Panc1 (cell line): ENCODE measurements around the gene LRP11. TPM values are rescaled to one million over a fixed set of nuclear protein-coding genes. Genes with fewer than 3 reads are reported as not detected.

Source experiments
- ATAC-seq: fragments of 200-7000 bp; cut with Tn5 transposase; 2 replicates; pipeline ENCODE4 v1.9.1; 2020; ENCODE audit warnings: mild to moderate bottlenecking, moderate library complexity
- BruUV-seq: library from RNA; stranded (reverse); fragments of 400-500 nt; replicated peaks from 2 replicates; lab custom pipeline; 2021; lab: Mats Ljungman, UMichigan
- CTCF ChIA-PET: fragments of 300-600 bp; sonication (Branson Sonifier 250); formaldehyde crosslinking; loops from one replicate; lab custom pipeline; 2022; ENCODE audit warnings: antibody characterized with exemption; lab: Charles Lee
- POLR2A ChIA-PET: fragments of 300-600 bp; sonication (Branson Sonifier 250); formaldehyde crosslinking; loops from one replicate; lab custom pipeline; 2022; ENCODE audit warnings: antibody characterized with exemption; lab: Charles Lee
- DNase-seq: peaks from one replicate; pipeline ENCODE4 v3.0.0-alpha.2; 2010; ENCODE audit warnings: low read depth, low spot score
- H3K27ac ChIP-seq: 2 replicates; pipeline ENCODE4 v1.5.1; 2011; ENCODE audit warnings: mild to moderate bottlenecking, low read length, inconsistent platforms
- H3K27me3 ChIP-seq: fragments of 200-500 bp; sonication (Bioruptor generic); 2 replicates; pipeline ENCODE4 v1.6.0; 2014; ENCODE audit warnings: low read length, inconsistent platforms; ENCODE audit not compliant: control insufficient read depth, insufficient read depth
- H3K36me3 ChIP-seq: fragments of 200-500 bp; sonication (Bioruptor generic); 2 replicates; pipeline ENCODE4 v1.5.1; 2014; ENCODE audit warnings: inconsistent platforms, mild to moderate bottlenecking, low read length, moderate library complexity; ENCODE audit not compliant: control insufficient read depth, insufficient read depth
- H3K4me1 ChIP-seq: 2 replicates; pipeline ENCODE4 v1.5.1; 2011; ENCODE audit warnings: inconsistent platforms, mild to moderate bottlenecking, low read length, moderate library complexity; ENCODE audit not compliant: control insufficient read depth, insufficient read depth
- H3K4me3 ChIP-seq, 2 experiments: 2 replicates each; pipeline ENCODE4 v1.5.1; 2011 to 2012; ENCODE audit warnings: low read depth in 2 of 2, low read length in 2 of 2, mild to moderate bottlenecking in 2 of 2, inconsistent platforms in 1 of 2, moderate library complexity in 1 of 2
- H3K9me3 ChIP-seq: fragments of 200-500 bp; sonication (Bioruptor generic); 2 replicates; pipeline ENCODE4 v1.5.1; 2014; ENCODE audit warnings: low read depth, mild to moderate bottlenecking, inconsistent platforms, low read length, moderate library complexity; ENCODE audit not compliant: control insufficient read depth, insufficient read depth
- CTCF ChIP-seq: fragments of 450-650 bp; IDR thresholded peaks from 2 replicates; pipeline ENCODE4 v1.5.1; 2017; ENCODE audit warnings: mild to moderate bottlenecking
- POLR2AphosphoS5 ChIP-seq: IDR thresholded peaks from 2 replicates; pipeline ENCODE4 v1.6.1; 2012; ENCODE audit warnings: mild to moderate bottlenecking, low read depth, low read length, moderate library complexity
- REST ChIP-seq, 2 experiments: IDR thresholded peaks; 2 replicates each; pipeline ENCODE4 v1.6.1; 2011 to 2012; ENCODE audit warnings: low read depth in 2 of 2, control low read depth in 1 of 2, low read length in 1 of 2, mild to moderate bottlenecking in 1 of 2, moderate library complexity in 1 of 2; ENCODE audit not compliant: insufficient read depth in 1 of 2
- SIN3A ChIP-seq: IDR thresholded peaks from 2 replicates; pipeline ENCODE4 v1.6.1; 2012; ENCODE audit warnings: low read depth, mild to moderate bottlenecking, low read length, moderate library complexity, borderline replicate concordance; ENCODE audit not compliant: insufficient read depth
- TCF7L2 ChIP-seq: IDR thresholded peaks from 2 replicates; pipeline ENCODE4 v1.6.1; 2011; ENCODE audit warnings: mild to moderate bottlenecking, low read depth, low read length, inconsistent platforms
- in situ Hi-C: cut with HindIII; loops from 2 replicates; pipeline ENCODE4 v1.10.0; 2016; ENCODE audit warnings: low sequenced_read_pairs, low pct_unique_long_range_greater_than_20kb
- intact Hi-C: fragments of 100-400 bp; cut with micrococcal nuclease; formaldehyde crosslinking; loops from one replicate; pipeline ENCODE4 v1.10.0; 2022; ENCODE audit not compliant: unreplicated experiment
- total RNA-seq: library from RNA; stranded (reverse); gene quantifications from one replicate; pipeline ENCODE4 v1.2.1, GENCODE V29; 2021; ENCODE audit not compliant: unreplicated experiment

LRP11 gene
- total RNA-seq, 1 experiment from 2014 or later, result 151 TPM

GRCh38 chr6:149825292-149825691 is 38.9 kb downstream of the LRP11 start:
- H3K27ac ChIP-seq, result no peak overlapping the region
- H3K36me3 ChIP-seq, result peaks cover 8% of the 10 kb centered on the region; the same call in 1 of the 2 replicates
- in situ Hi-C loops, result no loop called here
- no peaks in the 10 kb centered on the region for H3K4me1 ChIP-seq
- ATAC-seq, result no peak
- H3K4me3 ChIP-seq, result no peak overlapping the region
- H3K9me3 ChIP-seq, result no peaks in the 10 kb centered on the region
- DNase-seq, result no peak
- no peaks in the 10 kb centered on the region for H3K27me3 ChIP-seq
- TF ChIP-seq SIN3A (no peak), TCF7L2 (no peak), REST (IDR thresholded peaks at IDR 0.05; ENCODE audit: insufficient read depth in 1 of 2, low read depth in 2 of 2, low read length in 1 of 2) (no peak), POLR2AphosphoS5 (no peak), CTCF (no peak)
- BruUV-seq, result no TSS peak
- ChIA-PET CTCF (interaction anchor here (0.9 kb wide), 1 partner anchor 12 kb away, joined by 3 read pairs; no protein-coding TSS in a partner anchor), POLR2A (no interaction called here)
- intact Hi-C loops, result no loop called here

DNA sequence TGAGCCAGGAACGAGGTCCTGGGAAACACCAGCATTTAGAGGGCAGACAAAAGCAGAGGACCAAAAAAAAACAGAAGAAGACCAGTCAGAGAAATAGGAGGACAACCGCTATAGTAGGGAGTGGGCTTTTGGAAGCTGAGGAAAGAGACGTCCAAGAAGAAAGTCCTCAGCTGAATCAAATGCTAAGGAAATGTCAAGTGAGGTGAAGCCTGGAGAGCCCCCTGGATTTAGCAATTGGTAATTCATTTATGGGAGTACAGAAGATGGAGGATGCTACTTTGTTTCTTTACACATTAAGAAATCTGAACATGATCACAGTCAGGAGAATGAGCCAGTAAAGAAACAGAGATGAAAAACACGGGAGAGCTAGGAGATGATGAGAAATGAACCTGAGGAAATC is 41.1 kb downstream of the LRP11 start:
- no peak for DNase-seq
- in situ Hi-C loops, result no loop called here
- BruUV-seq, result no TSS peak
- H3K9me3 ChIP-seq, result no peaks in the 10 kb centered on the region
- H3K36me3 ChIP-seq, result peaks cover 17% of the 10 kb centered on the region; the same call in 1 of the 2 replicates
- ChIA-PET POLR2A (no interaction called here), CTCF (no interaction called here)
- intact Hi-C loops, result no loop called here
- no peaks in the 10 kb centered on the region for H3K4me1 ChIP-seq
- ATAC-seq, result no peak
- H3K27me3 ChIP-seq, result no peaks in the 10 kb centered on the region
- 0 out of 2 replicates have a peak, but pooled peaks have one; percentile 14 for TF ChIP-seq CTCF
- no peak for TF ChIP-seq SIN3A
- TF ChIP-seq REST (IDR thresholded peaks at IDR 0.05; ENCODE audit: insufficient read depth in 1 of 2, low read depth in 2 of 2, low read length in 1 of 2), result no peak
- no peak overlapping the region for H3K27ac ChIP-seq
- no peak overlapping the region for H3K4me3 ChIP-seq
